HepG2 (cell line): Measurements from ENCODE around the gene SEC31B. TPM values are rescaled to one million over a fixed set of nuclear protein-coding genes. Genes with fewer than 3 reads are reported as not detected.
A peak's percentile ranks its signal among the peaks of the same experiment; 100 is the strongest.

Experiments
- E2F5 ChIP-seq: sonication (generic); formaldehyde crosslinking; conservative IDR thresholded peaks from 2 replicates; pipeline ENCODE4 v1.4.0; 2020; ENCODE audit warnings: missing genetic modification reagents
- PATZ1 ChIP-seq: sonication (generic); formaldehyde crosslinking; IDR thresholded peaks from 2 replicates; pipeline ENCODE4 v1.4.0; 2020; ENCODE audit warnings: missing genetic modification reagents
- PBX3 ChIP-seq: sonication (generic); formaldehyde crosslinking; IDR thresholded peaks from 2 replicates; pipeline ENCODE4 v1.8.1; 2023; ENCODE audit warnings: missing genetic modification reagents, inconsistent platforms, borderline replicate concordance
- POLR2AphosphoS5 ChIP-seq: IDR thresholded peaks from 2 replicates; pipeline ENCODE4 v1.6.1; 2012; ENCODE audit warnings: low read depth, low read length
- STAG1 ChIP-seq: sonication (generic); formaldehyde crosslinking; IDR thresholded peaks from 2 replicates; pipeline ENCODE4 v1.4.0; 2020; ENCODE audit warnings: missing genetic modification reagents
- TAF1 ChIP-seq: sonication (generic); formaldehyde crosslinking; IDR thresholded peaks from 2 replicates; pipeline ENCODE4 v1.4.0; 2020; ENCODE audit warnings: missing genetic modification reagents
- TARDBP ChIP-seq: sonication (generic); formaldehyde crosslinking; IDR thresholded peaks from 2 replicates; pipeline ENCODE4 v1.8.0; 2022; ENCODE audit warnings: mild to moderate bottlenecking, missing genetic modification reagents
- YY1 ChIP-seq: IDR thresholded peaks from 2 replicates; pipeline ENCODE4 v1.6.1; 2011; ENCODE audit warnings: low read length, low read depth, moderate library complexity, mild to moderate bottlenecking; ENCODE audit not compliant: insufficient read depth, insufficient replicate concordance
- ZBTB40 ChIP-seq, 2 experiments: fragments of 450-650 bp in 1 of 2; sonication (generic) in 1 of 2; formaldehyde crosslinking in 1 of 2; IDR thresholded peaks; 2 replicates each; pipeline versions ENCODE4 v1.6.1 to v1.8.0; 2016 to 2022; ENCODE audit warnings: antibody characterized with exemption in 1 of 2, mild to moderate bottlenecking in 1 of 2, missing genetic modification reagents in 1 of 2
- ZNF644 ChIP-seq: IDR thresholded peaks from 2 replicates; pipeline ENCODE4 v1.6.1; 2016; ENCODE audit warnings: low read depth
- ZNF670 ChIP-seq: sonication (generic); formaldehyde crosslinking; IDR thresholded peaks from 2 replicates; pipeline ENCODE4 v1.8.0; 2022; ENCODE audit warnings: mild to moderate bottlenecking, missing genetic modification reagents, borderline replicate concordance
- ZSCAN9 ChIP-seq: IDR thresholded peaks from 2 replicates; pipeline ENCODE4 v1.6.1; 2016; ENCODE audit warnings: borderline replicate concordance
- ZUFSP ChIP-seq: sonication (generic); formaldehyde crosslinking; IDR thresholded peaks from 2 replicates; pipeline ENCODE4 v1.9.0; 2021; ENCODE audit warnings: missing genetic modification reagents, mild to moderate bottlenecking, borderline replicate concordance
- polyA plus RNA-seq, 8 experiments: library from polyadenylated mRNA; depleted of rRNA in 3 of 8; stranded (reverse) in 7 of 8; unstranded in 1 of 8; fragments of >200 nt; fragmentation: Illumina TruSeq in 4 of 8; extraction: Trizol in 4 of 8; gene quantifications; 2 replicates each; pipeline versions ENCODE4 v1.2.1 to v1.2.3, GENCODE V29; 2011 to 2016; ENCODE audit warnings: low read depth in 4 of 8, missing spikeins in 1 of 8, mixed read lengths in 1 of 8; ENCODE audit not compliant: insufficient read depth in 1 of 8
- total RNA-seq, 5 experiments: library from RNA; depleted of rRNA; stranded (reverse); fragments of >200 nt; fragmentation: Illumina TruSeq; extraction: Trizol; gene quantifications; 2 replicates each; pipeline ENCODE4 v1.2.3, GENCODE V29; 2016; ENCODE audit warnings: low read depth in 1 of 5

SEC31B gene
- total and polyA plus RNA-seq, 2 of the 13 experiments (the other 11 are each of a cell fraction or from before 2014, with no cell fraction given) = 2.0 to 8.3 TPM

- TF ChIP-seq PBX3 (no peak), STAG1 (CRISPR knock-in tag) (peak; percentile 21; the same call in 1 of the 2 replicates), E2F5 (CRISPR knock-in tag) (no peak), TARDBP (CRISPR knock-in tag) (peak; percentile 71; the same call in 1 of the 2 replicates), PATZ1 (CRISPR knock-in tag) (peak; percentile 95), POLR2AphosphoS5 (peak; percentile 89), ZUFSP (no peak), ZNF670 (CRISPR knock-in tag) (peak; percentile 66; the same call in 1 of the 2 replicates), TAF1 (CRISPR knock-in tag) (peak; percentile 75), ZNF644 (CRISPR knock-in tag) (0 out of 2 replicates have a peak, but pooled peaks have one; percentile 23), ZBTB40 (IDR thresholded peaks at IDR 0.05) (peak; percentile 82), ZBTB40 (CRISPR knock-in tag; IDR thresholded peaks at IDR 0.05) (peak; percentile 35; the same call in 1 of the 2 replicates), ZSCAN9 (CRISPR knock-in tag) (peak; percentile 71; the same call in 1 of the 2 replicates), YY1 (peak; percentile 90)
Observed at GRCh38 chr10:100535715-100536353, 16.2 kb upstream of the SEC31B start, which contains the start of gene HIF1AN (continued).
